ENCODE results near the gene ATP10B.

The ATP10B gene

GRCh38 chr5:160604484-160604883 lies 247.5 kb downstream of the ATP10B start:
- no peak for TF ChIP-seq Cebpa-rat (IDR thresholded peaks at IDR 0.05)
- Histone ChIP-seq H3K4me1 (no peaks in the 10 kb centered on the region), H3K4me3 (no peak overlapping the region), H3K36me3 (no peaks in the 10 kb centered on the region; a peak in 1 of 22 replicates), H4K20me1 (no peaks in the 10 kb centered on the region), H3K9ac (no peak overlapping the region), H3K9me3 (replicated peaks in 1 of 11) (no peaks in the 10 kb centered on the region; a peak in 1 of 22 replicates), H3K27ac (no peak overlapping the region), H3K27me3 (no peaks in the 10 kb centered on the region), H3K4me2 (no peak overlapping the region)

- H3K27ac ChIP-seq: no peak overlapping the region
- no peak overlapping the region for H3K4me2 ChIP-seq
- no peak overlapping the region for H3K4me3 ChIP-seq
- no peaks in the 10 kb centered on the region for H3K9me3 ChIP-seq (replicated peaks in 1 of 11)
- TF ChIP-seq Cebpa-rat (IDR thresholded peaks at IDR 0.05): no peak
- H3K36me3 ChIP-seq: no peaks in the 10 kb centered on the region; a peak in 1 of 22 replicates
- no peaks in the 10 kb centered on the region for H4K20me1 ChIP-seq
- no peaks in the 10 kb centered on the region for H3K27me3 ChIP-seq
- H3K9ac ChIP-seq: no peak overlapping the region
- no peaks in the 10 kb centered on the region for H3K4me1 ChIP-seq
These were observed 249.3 kb downstream of the ATP10B start for GRCh38 chr5:160602744-160603143.

GRCh38 chr5:160601046-160601445 lies 251.0 kb downstream of the ATP10B start:
- Histone ChIP-seq H3K4me1 (no peaks in the 10 kb centered on the region), H3K9ac (no peak overlapping the region), H3K9me3 (replicated peaks in 1 of 11) (no peaks in the 10 kb centered on the region), H3K4me2 (no peak overlapping the region), H3K36me3 (no peaks in the 10 kb centered on the region; a peak in 1 of 22 replicates), H3K27me3 (no peaks in the 10 kb centered on the region), H3K4me3 (no peak overlapping the region), H3K27ac (no peak overlapping the region), H4K20me1 (no peaks in the 10 kb centered on the region)
- no peak for TF ChIP-seq Cebpa-rat (IDR thresholded peaks at IDR 0.05)

- H3K36me3 ChIP-seq: no peaks in the 10 kb centered on the region
- H3K27me3 ChIP-seq: no peaks in the 10 kb centered on the region
- H3K4me1 ChIP-seq: no peaks in the 10 kb centered on the region
- H3K4me2 ChIP-seq: no peak overlapping the region
- no peak overlapping the region for H3K27ac ChIP-seq
- no peaks in the 10 kb centered on the region for H4K20me1 ChIP-seq
- H3K9ac ChIP-seq: no peak overlapping the region
- TF ChIP-seq Cebpa-rat (IDR thresholded peaks at IDR 0.05): no peak
- H3K9me3 ChIP-seq (replicated peaks in 1 of 11): no peaks in the 10 kb centered on the region
- H3K4me3 ChIP-seq: no peak overlapping the region
These were observed 278.7 kb downstream of the ATP10B start for GRCh38 chr5:160573318-160573717.

- H3K4me3 ChIP-seq: no peak overlapping the region
- no peak for TF ChIP-seq Cebpa-rat (IDR thresholded peaks at IDR 0.05)
- no peak overlapping the region for H3K9ac ChIP-seq
These were observed 284.8 kb downstream of the ATP10B start for GRCh38 chr5:160567031-160567705.

GRCh38 chr5:160565376-160565775 lies 286.6 kb downstream of the ATP10B start:
- Histone ChIP-seq H3K4me1 (no peaks in the 10 kb centered on the region), H4K20me1 (no peaks in the 10 kb centered on the region), H3K36me3 (no peaks in the 10 kb centered on the region), H3K4me3 (no peak overlapping the region), H3K27me3 (no peaks in the 10 kb centered on the region), H3K9me3 (replicated peaks in 1 of 11) (no peaks in the 10 kb centered on the region), H3K4me2 (0 out of 22 replicates have a peak overlapping the region, but pooled peaks of 1 of the 11 experiments have one; percentile 16), H3K27ac (no peak overlapping the region), H3K9ac (no peak overlapping the region)
- no peak for TF ChIP-seq Cebpa-rat (IDR thresholded peaks at IDR 0.05)

More at GRCh38 chr5:160567031-160567705, 284.8 kb downstream of the ATP10B start:
- Histone ChIP-seq H3K4me1 (no peaks in the 10 kb centered on the region), H4K20me1 (no peaks in the 10 kb centered on the region), H3K9me3 (replicated peaks in 1 of 11) (no peaks in the 10 kb centered on the region), H3K4me2 (no peak overlapping the region), H3K27me3 (no peaks in the 10 kb centered on the region), H3K27ac (no peak overlapping the region), H3K36me3 (no peaks in the 10 kb centered on the region)

- Histone ChIP-seq H3K27me3 (no peaks in the 10 kb centered on the region), H3K36me3 (no peaks in the 10 kb centered on the region), H3K9me3 (replicated peaks in 1 of 11) (no peaks in the 10 kb centered on the region), H3K27ac (no peak overlapping the region), H3K4me1 (no peaks in the 10 kb centered on the region), H3K4me2 (no peak overlapping the region), H3K4me3 (no peak overlapping the region), H3K9ac (no peak overlapping the region), H4K20me1 (no peaks in the 10 kb centered on the region)
- TF ChIP-seq Cebpa-rat (IDR thresholded peaks at IDR 0.05): no peak
These were observed 295.2 kb downstream of the ATP10B start for GRCh38 chr5:160556846-160557245.

GRCh38 chr5:160555971-160556631 lies 295.9 kb downstream of the ATP10B start:
- H3K27me3 ChIP-seq: no peaks in the 10 kb centered on the region
- no peak for TF ChIP-seq Cebpa-rat (IDR thresholded peaks at IDR 0.05)

GRCh38 chr5:160555581-160555970 lies 296.4 kb downstream of the ATP10B start:
- no peaks in the 10 kb centered on the region for H4K20me1 ChIP-seq
- H3K9me3 ChIP-seq (replicated peaks in 1 of 11): no peaks in the 10 kb centered on the region
- no peaks in the 10 kb centered on the region for H3K27me3 ChIP-seq
- H3K36me3 ChIP-seq: no peaks in the 10 kb centered on the region
- no peak overlapping the region for H3K9ac ChIP-seq
- no peak overlapping the region for H3K4me2 ChIP-seq
- no peaks in the 10 kb centered on the region for H3K4me1 ChIP-seq
- H3K4me3 ChIP-seq: no peak overlapping the region
- no peak overlapping the region for H3K27ac ChIP-seq
- TF ChIP-seq Cebpa-rat (IDR thresholded peaks at IDR 0.05): no peak

More at GRCh38 chr5:160555971-160556631, 295.9 kb downstream of the ATP10B start:
- no peak overlapping the region for H3K9ac ChIP-seq
- H4K20me1 ChIP-seq: no peaks in the 10 kb centered on the region
- no peaks in the 10 kb centered on the region for H3K4me1 ChIP-seq
- no peaks in the 10 kb centered on the region for H3K36me3 ChIP-seq
- no peak overlapping the region for H3K4me2 ChIP-seq
- no peak overlapping the region for H3K4me3 ChIP-seq
- no peaks in the 10 kb centered on the region for H3K9me3 ChIP-seq (replicated peaks in 1 of 11)
- H3K27ac ChIP-seq: no peak overlapping the region

GRCh38 chr5:160550075-160550474 lies 301.9 kb downstream of the ATP10B start:
- Histone ChIP-seq H3K36me3 (no peaks in the 10 kb centered on the region; a peak in 1 of 22 replicates), H3K4me3 (no peak overlapping the region), H3K27me3 (no peaks in the 10 kb centered on the region), H3K4me2 (no peak overlapping the region), H4K20me1 (no peaks in the 10 kb centered on the region), H3K9ac (no peak overlapping the region), H3K9me3 (replicated peaks in 1 of 11) (peaks cover 0 to 23% (median 3%) of the 10 kb centered on the region in 11 experiments; a peak in 7 of 22 replicates), H3K27ac (no peak overlapping the region), H3K4me1 (no peaks in the 10 kb centered on the region)
- no peak for TF ChIP-seq Cebpa-rat (IDR thresholded peaks at IDR 0.05)
